ENCODE results near the gene BBOX1.
"Not testable (repeated sequence)": the region's sequence is repeated elsewhere in the genome, so short reads cannot be mapped to it uniquely, and the experiment has no call there.

The BBOX1 gene, protein sequence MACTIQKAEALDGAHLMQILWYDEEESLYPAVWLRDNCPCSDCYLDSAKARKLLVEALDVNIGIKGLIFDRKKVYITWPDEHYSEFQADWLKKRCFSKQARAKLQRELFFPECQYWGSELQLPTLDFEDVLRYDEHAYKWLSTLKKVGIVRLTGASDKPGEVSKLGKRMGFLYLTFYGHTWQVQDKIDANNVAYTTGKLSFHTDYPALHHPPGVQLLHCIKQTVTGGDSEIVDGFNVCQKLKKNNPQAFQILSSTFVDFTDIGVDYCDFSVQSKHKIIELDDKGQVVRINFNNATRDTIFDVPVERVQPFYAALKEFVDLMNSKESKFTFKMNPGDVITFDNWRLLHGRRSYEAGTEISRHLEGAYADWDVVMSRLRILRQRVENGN

DNA sequence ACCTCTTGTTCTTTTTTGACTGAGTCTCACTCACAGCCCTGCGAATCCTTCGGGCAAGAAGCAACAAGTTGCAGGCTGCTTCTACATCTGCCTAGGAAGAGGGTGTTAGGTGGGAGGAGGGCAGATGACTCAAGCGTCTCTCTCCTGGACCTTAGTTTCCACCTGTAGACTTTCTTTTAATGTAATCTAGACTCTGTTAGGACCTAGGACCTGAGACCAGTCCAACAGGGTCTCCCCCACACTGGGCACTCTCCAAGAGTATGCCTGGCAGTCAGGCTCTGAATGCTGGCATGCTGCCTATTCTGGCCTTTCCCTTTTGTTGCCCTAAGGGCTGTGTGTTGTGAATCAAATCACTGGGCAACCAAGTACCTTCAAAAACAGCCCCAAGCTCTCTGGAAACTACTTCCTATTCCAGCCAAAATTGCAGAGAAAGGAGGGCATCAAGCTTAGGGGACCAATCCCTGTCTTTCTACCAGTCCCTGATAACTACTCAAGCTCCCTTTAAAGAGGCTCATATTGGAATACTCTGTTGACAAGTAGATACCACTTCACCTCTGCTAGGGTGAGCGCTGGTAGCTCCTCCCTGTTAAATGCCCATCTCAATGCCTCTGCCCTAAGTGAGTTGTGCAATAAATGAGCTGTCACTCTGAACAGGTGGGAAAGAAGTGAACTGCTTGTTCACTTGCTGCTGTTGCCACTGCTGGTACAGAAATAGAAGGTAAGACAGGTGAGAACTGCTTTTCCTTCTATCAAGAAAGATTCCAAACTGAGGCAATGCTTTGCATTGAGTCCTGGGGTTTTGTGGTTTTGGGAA lies at the start of gene BBOX1:
Gene BBOX1 (plus strand): TSS at position 514 of the 814 bp plus-strand sequence. CDS start 14,616 bp downstream, outside the sequence.
- no peak for DNase-seq (ENCODE audit: low read depth)

DNA sequence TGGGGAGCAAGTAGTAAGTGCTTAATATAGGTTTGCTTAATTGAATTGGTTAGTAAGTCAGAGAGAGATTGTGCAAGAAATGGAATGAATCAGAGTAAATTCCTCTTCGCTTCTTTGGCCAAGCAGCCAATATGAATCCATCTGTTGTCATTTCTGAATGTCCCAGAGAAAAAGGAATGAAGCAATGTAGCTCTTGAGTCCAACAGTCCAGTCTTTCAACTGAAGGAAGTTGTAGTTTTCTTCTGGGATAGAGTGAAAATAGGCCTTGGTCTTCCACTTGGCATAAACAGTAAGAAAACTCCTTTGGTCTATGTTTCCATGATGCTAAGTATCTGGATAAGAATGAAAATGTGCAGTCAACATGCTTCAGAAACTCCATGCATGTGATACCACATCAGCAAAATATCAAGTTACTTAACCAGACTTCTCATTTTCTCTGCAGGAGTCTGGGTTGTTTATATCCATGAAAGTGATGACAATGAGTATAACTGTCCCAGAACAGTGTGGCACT lies 48.5 kb upstream of the BBOX1 start:
- no peak for DNase-seq (ENCODE audit: low read depth)

DNA sequence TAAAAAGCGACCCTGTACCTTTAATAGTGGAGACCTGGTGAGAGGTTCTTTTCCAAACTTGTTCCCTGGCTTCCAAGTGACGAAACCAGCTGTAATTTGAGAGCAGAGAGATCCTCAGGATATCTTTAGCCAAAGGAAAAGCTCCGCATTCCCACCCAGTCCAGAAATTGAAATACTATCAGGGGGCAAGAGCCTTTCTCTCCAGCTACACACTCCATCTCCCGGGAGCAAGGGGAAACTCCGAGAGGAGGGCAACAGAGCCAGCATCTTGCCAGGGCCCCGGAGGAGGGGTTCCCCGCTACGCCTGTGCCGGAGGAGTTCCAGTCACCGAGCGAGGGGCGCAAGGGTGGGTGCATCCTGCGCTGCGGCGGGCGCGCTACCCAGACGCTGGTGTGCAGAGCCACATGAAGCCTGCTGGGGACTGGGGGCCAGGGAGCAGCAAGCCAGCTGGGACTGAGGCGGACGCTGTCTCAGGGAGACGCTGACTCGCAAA lies 46.6 kb upstream of the BBOX1 start, which contains the start of gene FIBIN:
Gene FIBIN (plus strand): TSS at position 148 of the 493 bp plus-strand sequence. CDS start 415 bp downstream, outside the sequence.
- no peak for DNase-seq (ENCODE audit: low read depth)

DNA sequence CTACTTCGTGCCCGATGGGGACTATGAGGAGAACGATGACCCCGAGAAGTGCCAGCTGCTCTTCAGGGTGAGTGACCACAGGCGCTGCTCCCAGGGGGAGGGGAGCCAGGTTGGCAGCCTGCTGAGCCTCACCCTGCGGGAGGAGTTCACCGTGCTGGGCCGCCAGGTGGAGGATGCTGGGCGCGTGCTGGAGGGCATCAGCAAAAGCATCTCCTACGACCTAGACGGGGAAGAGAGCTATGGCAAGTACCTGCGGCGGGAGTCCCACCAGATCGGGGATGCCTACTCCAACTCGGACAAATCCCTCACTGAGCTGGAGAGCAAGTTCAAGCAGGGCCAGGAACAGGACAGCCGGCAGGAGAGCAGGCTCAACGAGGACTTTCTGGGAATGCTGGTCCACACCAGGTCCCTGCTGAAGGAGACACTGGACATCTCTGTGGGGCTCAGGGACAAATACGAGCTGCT lies 46.0 kb upstream of the BBOX1 start:
- DNase-seq (ENCODE audit: low read depth): no peak

DNA sequence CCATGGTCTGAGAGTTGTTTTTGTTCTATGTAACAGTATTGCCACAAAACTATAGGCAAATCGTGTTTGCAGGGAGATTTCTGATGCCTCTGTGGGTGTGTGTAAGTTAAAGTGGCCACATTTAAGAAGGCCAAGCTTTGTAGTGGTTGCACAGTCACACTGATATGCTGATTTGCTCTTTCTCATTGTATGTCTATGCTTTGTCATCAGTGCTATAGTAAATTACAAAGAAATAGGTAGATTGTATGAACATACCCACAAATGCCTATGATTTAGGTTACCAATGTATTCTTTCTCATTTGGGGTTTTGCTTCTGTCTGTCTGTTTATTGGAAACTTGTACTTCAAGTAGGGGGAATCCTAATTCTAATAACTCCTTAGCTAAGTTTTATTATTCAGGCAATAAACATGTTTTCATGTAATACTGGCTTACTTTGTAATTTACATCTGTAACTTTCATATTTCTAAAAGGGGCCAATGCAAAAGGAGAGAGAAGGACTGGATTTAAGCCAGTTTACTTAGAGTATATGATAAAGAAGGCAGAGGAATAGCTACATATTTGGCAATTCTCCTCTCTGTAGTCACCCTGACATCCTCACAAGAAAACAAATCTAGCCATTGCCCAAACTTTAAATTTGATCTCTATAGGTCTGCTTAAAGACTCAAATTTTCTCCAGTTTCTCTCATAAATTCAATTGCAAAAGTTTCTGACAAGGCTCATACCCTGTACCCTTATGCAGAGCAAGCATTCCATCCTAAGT lies 44.7 kb upstream of the BBOX1 start:
- no peak for DNase-seq (ENCODE audit: low read depth)

DNA sequence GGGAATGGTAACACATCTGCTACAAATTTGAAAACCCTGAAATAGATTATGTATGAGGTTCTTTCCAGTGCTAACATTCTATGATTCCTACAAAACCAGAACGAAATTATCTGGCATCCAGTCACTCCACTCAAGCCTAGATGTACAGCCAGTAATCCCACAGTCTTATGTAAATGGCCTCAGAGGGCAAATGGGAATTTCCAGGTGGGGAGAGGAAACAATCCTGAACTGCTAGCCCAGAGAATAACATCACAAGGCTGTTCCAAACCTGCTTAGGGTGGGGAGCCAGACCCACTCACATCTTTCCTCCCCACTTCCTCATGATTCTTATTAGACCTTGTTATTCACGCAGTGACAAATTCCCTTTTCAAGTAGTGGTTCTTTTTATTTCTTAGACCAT lies 43.2 kb upstream of the BBOX1 start:
- DNase-seq (ENCODE audit: low read depth): no peak

DNA sequence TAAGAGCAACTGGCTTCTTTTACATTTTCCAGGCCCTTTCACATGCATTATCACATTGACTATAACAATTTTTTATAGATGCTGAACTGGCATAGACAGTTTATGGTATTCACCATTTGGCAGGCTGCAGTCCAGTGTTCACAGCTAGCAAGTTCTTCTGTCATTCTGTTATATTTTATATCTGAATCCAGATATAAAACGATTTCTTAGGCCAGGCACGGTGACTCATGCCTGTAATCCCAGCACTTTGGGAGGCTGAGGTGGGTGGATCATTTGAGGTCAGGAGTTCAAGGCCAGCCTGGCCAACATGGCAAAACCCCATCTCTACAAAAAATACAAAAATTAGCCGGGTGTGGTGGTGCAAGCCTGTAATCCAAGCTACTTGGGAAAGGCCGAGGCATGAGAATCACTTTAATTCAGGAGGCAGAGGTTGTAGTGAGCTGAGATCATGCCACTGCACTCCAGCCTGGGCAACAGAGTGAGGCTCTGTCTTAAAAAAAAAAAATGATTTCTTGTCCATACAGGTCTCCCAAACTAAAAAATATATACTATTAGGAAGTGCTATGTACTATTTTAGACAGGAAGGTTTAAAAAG lies 39.4 kb upstream of the BBOX1 start:
- DNase-seq (ENCODE audit: low read depth): not testable (repeated sequence)

DNA sequence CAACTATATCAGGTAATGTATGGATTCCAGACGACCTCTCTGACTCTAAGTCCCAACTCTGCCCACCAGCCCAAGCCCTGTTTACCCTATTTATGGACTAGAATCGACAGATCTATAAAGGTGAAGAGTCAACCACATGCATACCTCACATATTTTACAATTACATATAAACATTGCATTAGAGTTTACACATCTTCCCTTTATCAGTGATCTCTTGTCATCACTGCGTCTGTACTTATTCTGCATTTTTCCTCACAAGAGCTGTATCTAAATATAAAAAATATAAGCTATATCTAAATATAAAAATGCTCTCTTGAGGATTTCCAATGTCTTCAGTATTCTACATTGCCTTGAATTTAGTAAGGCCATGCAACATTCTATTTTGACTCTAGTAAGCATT lies 38.2 kb upstream of the BBOX1 start:
- DNase-seq (ENCODE audit: low read depth): no peak

DNA sequence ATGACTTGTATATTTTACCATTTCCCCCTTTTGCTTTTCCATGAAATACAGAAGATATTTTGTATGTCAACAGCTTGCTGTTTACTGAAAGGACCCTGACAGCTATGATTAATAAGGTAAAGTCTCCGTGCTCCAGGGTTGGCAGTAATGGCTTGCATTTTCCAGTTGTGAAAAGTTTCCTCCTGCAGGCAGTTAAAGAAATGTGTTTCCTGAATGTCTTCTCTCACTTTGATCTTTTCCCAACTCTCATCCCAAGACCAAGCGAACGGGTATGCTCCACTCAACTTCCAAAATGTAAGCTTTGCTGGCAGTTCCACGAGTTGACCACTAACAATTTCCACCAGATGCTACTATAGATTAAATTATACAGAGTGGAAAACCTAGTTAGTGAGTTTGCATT lies 37.8 kb upstream of the BBOX1 start:
- no peak for DNase-seq (ENCODE audit: low read depth)

DNA sequence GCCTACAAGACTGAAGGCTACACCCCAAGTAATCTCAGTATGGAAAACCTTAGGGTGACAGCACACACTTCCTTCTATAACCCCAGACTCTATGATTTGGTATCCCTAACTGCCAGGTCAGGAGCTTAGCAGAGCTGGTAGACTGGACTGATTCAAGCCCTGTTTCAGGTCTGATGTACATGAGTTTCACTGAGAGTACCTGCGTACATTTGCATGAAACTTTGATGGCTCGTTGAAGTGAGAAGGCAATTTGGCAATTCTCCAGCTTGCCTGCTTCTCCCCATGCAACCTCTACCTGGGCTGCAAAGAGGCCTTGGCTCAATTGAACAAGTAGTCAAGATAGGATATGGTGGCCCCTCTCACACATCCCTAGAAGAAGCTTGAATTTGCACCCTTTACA lies 36.5 kb upstream of the BBOX1 start:
- DNase-seq (ENCODE audit: low read depth): no peak

DNA sequence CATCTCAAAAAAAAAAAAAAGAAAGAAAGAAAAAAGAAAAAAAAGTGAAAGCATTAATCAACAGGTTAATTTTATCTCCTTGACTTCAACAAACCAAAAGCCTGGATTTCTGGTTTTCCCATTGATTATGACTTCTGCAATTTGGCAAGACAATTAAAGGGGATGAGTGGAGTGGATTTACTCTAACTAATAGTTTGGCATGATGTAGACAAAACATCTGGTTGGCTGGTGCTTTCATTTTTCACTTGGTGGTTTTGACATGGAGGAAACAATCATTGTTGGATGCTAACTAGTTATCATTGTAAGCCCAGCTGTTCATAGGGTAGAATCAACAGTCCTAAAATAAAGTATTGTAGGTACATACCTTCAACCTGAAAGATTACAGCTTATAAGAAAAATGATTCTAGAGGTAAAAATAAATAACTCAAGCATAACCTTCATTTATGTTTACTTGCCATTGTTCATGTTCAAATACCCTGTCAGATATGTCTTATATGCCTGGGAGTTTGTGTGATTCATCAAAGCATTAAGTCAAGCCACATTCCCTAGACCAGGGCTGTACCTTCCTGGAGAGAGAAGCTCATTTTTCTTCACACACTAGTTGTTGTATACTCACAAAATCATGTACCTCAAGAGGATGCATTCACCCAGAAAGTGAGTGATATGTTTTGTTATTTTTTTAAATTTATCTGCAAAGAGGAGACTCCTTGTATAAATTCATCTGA lies 31.6 kb upstream of the BBOX1 start:
- DNase-seq (ENCODE audit: low read depth): no peak

DNA sequence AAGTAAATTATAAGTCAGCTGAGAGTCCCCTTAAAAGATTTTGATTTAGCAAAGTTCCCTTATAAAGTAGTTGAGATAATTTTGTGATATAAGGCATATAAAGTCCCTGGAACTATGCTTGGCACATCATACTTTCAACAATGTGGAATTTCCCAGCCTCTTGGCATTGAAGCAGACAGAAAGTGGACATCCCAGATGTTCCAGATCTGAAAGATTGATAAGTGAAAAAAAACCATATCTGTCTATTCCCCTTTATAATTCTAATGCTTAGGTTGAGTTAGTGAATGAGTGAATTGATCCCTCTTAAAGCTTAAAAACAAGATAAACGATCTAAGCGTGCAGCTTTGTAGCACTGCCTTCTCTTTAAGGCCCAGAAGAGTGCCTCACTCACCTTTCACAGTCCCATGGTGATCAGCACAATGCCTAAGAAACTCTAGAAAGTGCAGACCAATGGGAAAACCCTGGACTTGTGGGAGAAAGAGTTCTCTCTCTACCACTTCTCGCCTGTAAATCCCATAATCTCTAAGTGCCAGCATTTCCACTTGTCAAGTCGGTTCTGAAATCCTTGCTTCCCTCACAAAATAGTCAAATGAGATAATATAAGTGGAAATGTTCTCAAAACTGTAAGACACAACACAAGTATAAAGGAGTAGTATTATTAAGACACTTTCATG lies 28.9 kb upstream of the BBOX1 start:
- no peak for DNase-seq (ENCODE audit: low read depth)

DNA sequence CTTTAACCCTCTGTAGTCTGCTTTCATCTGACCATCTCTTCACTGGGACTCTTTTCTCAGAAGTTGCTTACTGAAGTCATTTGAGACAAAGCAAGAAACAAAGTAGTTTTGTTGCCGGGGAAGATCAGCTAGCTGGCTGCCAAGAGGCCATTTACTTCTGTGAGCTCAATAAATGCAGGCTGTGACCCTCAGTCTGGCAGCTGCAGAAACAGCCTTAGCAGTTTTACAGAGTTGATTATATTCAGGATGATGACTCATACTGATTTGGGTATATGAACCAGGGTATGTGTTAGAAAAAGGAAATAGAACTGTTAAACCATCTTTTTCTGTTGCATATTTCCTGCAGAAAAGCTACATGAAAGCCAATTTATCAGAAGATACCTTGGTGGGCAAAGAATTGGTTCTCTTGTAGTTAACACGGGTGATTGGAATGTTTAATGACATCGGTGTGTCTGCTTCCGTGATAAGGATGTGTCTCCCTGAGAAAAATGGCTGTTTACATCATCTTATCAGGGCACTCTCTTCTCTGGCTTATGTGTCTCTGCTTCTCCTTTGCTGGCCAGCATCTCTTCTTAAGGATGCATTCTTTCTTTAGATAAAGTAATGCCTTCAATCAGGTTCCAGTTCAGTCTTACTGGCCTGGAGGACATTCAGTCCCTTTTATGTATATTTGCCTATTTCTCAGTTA lies 28.2 kb upstream of the BBOX1 start:
- no peak for DNase-seq (ENCODE audit: low read depth)

DNA sequence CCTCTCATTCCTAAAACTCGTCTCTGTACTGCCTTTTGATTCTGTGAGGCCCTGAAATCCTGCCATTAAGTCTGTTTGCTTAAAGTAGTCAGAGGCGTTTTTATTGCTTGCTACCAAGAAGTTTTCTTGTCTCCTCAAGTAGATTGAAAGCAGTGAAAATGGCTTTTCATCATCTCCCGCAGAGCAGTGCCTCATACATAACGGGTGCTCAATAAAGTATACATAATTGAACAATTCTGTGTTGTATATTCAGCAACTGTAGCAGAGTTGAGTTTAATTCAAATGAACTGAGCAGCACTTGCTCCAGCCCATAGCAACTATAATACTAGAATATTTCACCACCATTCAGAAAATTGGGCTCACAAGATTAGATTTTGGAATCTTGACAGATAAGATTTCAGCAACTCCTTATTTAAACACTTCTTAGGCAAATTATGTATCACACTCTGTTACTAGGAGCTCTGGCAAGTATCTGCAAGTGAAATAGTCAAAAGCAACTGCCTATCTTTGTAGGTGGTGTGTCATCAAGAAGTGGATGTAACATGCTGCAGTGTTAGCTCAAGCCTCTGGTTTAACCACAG lies 26.7 kb upstream of the BBOX1 start:
- no peak for DNase-seq (ENCODE audit: low read depth)

DNA sequence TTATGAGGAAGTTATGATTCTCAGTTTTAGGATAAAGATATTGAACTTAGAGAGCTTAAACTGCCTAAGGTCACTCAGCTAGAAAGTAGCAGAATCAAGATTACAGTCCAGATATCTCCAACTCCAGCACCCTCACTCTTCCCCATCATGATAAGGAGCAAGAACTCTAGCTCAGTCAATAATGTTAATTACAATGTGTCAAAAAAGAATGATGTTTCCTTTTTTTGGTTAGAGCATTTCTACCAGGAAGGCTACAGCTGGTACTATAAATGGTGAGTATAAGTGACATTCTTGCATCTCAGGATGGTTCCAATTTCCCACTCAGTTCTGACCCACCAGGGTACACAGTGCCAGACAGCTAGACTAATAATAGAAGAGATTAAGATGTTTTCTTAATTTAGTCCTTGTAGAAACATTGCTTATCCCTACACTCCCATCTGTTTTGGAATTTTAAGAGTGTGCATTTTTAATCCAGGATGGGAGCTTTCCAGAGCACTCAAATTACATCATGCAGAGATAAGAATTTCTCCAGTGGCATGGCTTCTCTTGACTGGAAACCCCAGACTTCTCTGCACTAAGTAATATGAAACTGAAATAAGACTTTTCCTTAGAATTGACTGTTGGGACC lies 21.6 kb upstream of the BBOX1 start:
- no peak for DNase-seq (ENCODE audit: low read depth)

DNA sequence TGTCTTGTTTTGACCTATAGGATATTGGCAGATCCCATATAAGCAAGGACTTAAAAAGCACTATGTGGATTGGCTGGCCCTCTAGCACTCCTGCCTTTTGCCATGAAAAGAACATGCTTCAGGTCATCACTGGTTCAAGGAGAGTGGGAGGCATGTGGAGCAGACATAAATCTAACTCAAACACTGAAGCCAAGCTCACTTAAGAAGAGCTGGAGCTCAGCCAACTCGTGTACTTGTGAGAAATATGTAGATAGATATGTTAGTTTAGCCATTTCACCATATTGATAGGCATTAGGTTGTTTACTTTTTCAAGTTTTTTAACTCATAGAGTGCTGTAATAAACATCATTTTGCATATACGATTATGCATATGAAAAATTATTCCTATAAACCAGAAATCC lies 19.9 kb upstream of the BBOX1 start:
- DNase-seq (ENCODE audit: low read depth): no peak

DNA sequence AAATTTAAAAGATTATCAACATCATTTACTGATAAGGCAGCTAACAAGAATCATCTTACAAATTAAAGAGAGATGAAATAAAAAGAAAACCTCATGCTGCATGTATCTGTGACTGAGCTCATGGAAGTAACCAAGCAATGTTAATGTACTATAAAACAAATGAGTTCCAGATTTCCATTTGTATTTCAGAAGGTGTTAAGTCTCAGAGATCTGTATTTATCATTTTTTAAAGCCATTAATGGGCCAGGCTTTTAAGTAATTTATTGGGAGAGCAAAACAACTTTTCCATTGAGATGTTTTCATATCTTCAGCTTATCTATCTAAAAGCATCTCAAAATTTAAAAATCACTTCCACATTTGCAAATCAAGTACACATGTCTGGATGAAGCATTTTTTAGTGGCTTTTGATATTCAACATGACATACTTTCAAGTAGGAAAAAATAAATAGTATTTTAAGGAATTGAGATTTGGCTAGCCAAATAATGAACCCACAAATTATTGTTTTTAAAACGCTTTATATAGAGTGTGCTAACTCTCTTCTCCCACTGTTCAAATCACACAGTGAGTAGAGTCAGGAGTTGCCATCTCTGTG lies 17.9 kb upstream of the BBOX1 start:
- DNase-seq (ENCODE audit: low read depth): no peak

DNA sequence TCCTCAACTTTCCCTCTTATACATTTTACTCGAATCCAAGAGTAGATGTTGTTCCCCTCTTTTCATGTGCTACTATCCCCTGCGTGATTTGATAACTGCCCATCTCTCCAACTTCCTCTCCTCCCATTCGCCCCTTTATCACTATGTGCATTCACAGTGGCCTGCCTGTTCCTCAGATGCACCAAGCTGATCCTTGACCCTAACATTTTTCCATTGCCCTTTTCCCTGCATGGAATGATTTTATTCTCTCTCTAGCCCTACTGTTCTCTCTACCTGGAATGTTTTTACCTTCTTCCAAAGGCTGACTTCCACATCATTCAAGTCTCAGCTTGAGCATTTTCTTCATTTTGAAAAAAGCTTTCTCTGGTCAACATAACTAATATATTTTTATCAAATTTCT lies 15.8 kb upstream of the BBOX1 start:
- no peak for DNase-seq (ENCODE audit: low read depth)

Measured in stimulated activated CD8-positive, alpha-beta memory T cell treated with anti-CD3 and anti-CD28 coated beads, Interleukin-12 subunit alpha, Interleukin-12 subunit beta, amount 100 ng/mL, for 4 hours (primary cell).